Parathyroid adenoma (tissue), 2 donors: Measurements from ENCODE around the gene ARHGAP15.

Source experiments
- H2AFZ ChIP-seq: fragments of 300-600 bp; sonication (generic); one replicate; pipeline ENCODE4 v1.7.0; 2017; ENCODE audit warnings: antibody characterized with exemption, mild to moderate bottlenecking
- H3K27ac ChIP-seq: fragments of 300-600 bp; sonication (generic); one replicate; pipeline ENCODE4 v1.7.0; 2017
- H3K27me3 ChIP-seq: fragments of 300-600 bp; sonication (generic); one replicate; pipeline ENCODE4 v1.7.0; 2017; ENCODE audit warnings: low read length; ENCODE audit not compliant: control insufficient read depth, insufficient read depth
- H3K36me3 ChIP-seq: fragments of 300-600 bp; sonication (generic); one replicate; pipeline ENCODE4 v1.7.0; 2017; ENCODE audit warnings: low read length; ENCODE audit not compliant: control insufficient read depth, insufficient read depth
- H3K4me1 ChIP-seq: fragments of 300-600 bp; sonication (generic); one replicate; pipeline ENCODE4 v1.7.0; 2017; ENCODE audit warnings: control low read depth
- H3K4me2 ChIP-seq: fragments of 300-600 bp; sonication (generic); one replicate; pipeline ENCODE4 v1.7.0; 2017; ENCODE audit warnings: low read length
- H3K4me3 ChIP-seq: fragments of 300-600 bp; sonication (generic); one replicate; pipeline ENCODE4 v1.7.0; 2017; ENCODE audit warnings: low read depth, low read length
- H3K79me2 ChIP-seq: fragments of 300-600 bp; sonication (generic); one replicate; pipeline ENCODE4 v1.7.0; 2017; ENCODE audit warnings: control low read depth
- H3K9ac ChIP-seq: fragments of 300-600 bp; sonication (generic); one replicate; pipeline ENCODE4 v1.7.0; 2017; ENCODE audit warnings: mild to moderate bottlenecking
- H3K9me3 ChIP-seq: fragments of 300-600 bp; sonication (generic); one replicate; pipeline ENCODE4 v1.7.0; 2017; ENCODE audit warnings: low read length; ENCODE audit not compliant: control insufficient read depth
- TF ChIP-seq, protein P1 (sequence below): fragments of 300-600 bp; sonication (generic); IDR thresholded peaks from one replicate; pipeline ENCODE4 v1.7.0; 2017; ENCODE audit warnings: antibody characterized with exemption, mild to moderate bottlenecking
- donor health status: primary hyperparathyroidism.

Gene ARHGAP15

DNA sequence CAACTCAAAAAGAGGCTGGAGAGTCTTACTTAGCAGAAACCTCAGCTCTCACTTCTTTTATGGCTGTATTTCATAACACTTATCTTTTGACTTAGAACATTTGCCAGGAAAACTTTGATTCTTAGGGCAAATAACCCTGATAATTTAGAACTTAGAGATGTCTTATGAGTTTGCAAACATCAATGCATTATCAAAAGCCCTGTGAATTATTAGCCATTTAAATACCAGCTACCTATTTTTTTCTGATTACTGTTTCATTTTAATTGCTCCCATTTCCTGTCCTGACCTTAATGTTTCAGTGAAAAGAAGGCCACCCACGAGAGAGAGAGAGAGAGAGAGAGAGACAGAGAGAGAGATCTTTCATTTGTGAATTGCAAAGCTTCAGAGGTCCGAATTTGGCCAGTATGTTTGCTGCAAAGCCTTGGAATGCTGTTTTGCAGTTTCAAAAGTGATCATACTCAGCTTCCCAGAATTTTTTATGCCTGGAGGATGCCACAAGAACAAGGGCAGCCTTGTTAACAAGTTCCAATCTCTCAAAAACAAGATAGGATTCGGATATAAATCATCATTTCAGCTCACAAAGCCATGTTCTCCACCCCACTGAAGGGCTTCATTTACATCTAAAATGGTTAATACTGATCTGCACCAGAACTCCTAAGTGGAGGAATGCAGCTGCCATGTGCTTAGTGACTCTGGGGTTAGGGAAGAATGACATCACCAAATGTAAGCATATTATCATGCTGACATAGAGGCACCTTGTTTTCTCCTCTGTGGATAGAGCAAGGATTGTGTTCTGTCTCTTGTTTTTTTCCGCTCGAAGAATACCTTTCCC lies 478.2 kb downstream of the ARHGAP15 start:
- no peak overlapping the region for H3K27ac ChIP-seq

DNA sequence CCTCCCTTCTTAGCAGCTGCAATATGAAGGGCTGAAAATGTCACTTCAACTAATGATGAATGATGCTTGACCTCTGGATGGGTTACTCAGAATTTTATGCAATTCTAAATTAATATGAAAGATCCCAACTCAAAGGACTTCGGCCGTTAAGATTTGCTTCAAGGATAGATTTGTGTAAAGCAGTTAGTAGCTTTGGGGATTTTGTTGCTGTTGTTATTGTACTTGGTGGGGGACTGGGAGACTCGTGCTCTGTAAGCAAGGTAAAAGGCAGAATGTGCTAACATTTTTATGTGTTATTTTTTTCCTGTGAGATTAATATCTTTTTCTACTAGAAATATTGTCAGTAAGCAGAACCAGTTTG lies 478.8 kb downstream of the ARHGAP15 start:
- H3K9me3 ChIP-seq = no peaks in the 10 kb centered on the region
- no peaks in the 10 kb centered on the region for H3K27me3 ChIP-seq
- no peaks in the 10 kb centered on the region for H3K79me2 ChIP-seq
- H3K27ac ChIP-seq = no peak overlapping the region
- no peak overlapping the region for H3K4me2 ChIP-seq
- H3K36me3 ChIP-seq = no peaks in the 10 kb centered on the region
- TF ChIP-seq, protein P1, sequence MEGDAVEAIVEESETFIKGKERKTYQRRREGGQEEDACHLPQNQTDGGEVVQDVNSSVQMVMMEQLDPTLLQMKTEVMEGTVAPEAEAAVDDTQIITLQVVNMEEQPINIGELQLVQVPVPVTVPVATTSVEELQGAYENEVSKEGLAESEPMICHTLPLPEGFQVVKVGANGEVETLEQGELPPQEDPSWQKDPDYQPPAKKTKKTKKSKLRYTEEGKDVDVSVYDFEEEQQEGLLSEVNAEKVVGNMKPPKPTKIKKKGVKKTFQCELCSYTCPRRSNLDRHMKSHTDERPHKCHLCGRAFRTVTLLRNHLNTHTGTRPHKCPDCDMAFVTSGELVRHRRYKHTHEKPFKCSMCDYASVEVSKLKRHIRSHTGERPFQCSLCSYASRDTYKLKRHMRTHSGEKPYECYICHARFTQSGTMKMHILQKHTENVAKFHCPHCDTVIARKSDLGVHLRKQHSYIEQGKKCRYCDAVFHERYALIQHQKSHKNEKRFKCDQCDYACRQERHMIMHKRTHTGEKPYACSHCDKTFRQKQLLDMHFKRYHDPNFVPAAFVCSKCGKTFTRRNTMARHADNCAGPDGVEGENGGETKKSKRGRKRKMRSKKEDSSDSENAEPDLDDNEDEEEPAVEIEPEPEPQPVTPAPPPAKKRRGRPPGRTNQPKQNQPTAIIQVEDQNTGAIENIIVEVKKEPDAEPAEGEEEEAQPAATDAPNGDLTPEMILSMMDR = no peak
- no peak overlapping the region for H3K9ac ChIP-seq
- no peak overlapping the region for H2AFZ ChIP-seq
- H3K4me3 ChIP-seq = no peak overlapping the region
- peaks cover 6% of the 10 kb centered on the region for H3K4me1 ChIP-seq

More for the DNA sequence above, 478.2 kb downstream of the ARHGAP15 start:
- no peak overlapping the region for H2AFZ ChIP-seq
- no peaks in the 10 kb centered on the region for H3K79me2 ChIP-seq
- no peak overlapping the region for H3K4me2 ChIP-seq
- no peak overlapping the region for H3K4me3 ChIP-seq
- no peaks in the 10 kb centered on the region for H3K9me3 ChIP-seq
- no peak overlapping the region for H3K9ac ChIP-seq
- TF ChIP-seq, protein P1 = no peak
- no peaks in the 10 kb centered on the region for H3K27me3 ChIP-seq
- H3K4me1 ChIP-seq = peaks cover 6% of the 10 kb centered on the region
- H3K36me3 ChIP-seq = no peaks in the 10 kb centered on the region

DNA sequence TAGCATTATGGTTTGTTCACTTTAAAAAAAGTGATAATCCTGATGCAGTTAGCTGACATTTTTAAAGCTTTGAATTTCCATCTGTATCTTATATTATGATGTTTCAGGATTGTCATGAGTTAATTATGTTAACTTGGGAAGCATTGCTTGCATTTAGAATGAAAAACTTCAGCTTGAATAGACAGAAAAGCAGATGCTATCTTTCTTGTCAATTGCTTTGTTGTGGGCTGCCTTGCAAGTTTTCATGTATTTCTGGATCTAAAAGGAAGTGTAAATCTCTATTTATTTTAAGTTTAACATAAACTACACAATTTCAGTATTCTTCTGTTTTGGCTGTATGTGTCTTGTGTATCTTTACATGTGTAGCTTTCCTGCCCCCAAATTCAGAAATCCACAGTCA lies 479.5 kb downstream of the ARHGAP15 start:
- peaks cover 6% of the 10 kb centered on the region for H3K4me1 ChIP-seq
- no peak overlapping the region for H3K4me2 ChIP-seq
- no peak overlapping the region for H3K9ac ChIP-seq
- H3K79me2 ChIP-seq = no peaks in the 10 kb centered on the region
- no peaks in the 10 kb centered on the region for H3K36me3 ChIP-seq
- H2AFZ ChIP-seq = no peak overlapping the region
- H3K27me3 ChIP-seq = no peaks in the 10 kb centered on the region
- H3K9me3 ChIP-seq = no peaks in the 10 kb centered on the region
- H3K4me3 ChIP-seq = no peak overlapping the region
- no peak overlapping the region for H3K27ac ChIP-seq
- TF ChIP-seq, protein P1 = no peak

DNA sequence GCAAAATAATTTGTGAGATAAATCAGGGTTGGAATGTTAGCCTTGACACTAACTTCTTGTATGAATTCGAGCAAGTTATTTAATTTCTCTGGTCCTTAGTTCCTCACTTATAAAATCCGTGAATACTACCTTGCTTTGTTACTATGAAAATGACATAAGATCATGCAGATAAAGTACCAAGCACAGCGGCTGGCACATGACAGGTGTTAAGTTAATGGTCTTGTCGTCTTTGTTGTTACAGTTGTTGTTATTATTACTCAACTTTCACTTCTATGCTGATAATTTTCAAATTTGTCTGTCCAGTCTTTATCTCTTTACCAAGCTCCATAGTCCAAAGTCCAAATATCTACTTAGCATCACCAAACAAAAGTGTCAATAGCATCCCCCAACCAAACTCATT lies 482.1 kb downstream of the ARHGAP15 start:
- Histone ChIP-seq H3K4me1 (peaks cover 6% of the 10 kb centered on the region), H3K36me3 (no peaks in the 10 kb centered on the region), H3K27ac (no peak overlapping the region), H3K9me3 (no peaks in the 10 kb centered on the region), H3K79me2 (no peaks in the 10 kb centered on the region), H3K27me3 (no peaks in the 10 kb centered on the region), H3K4me3 (no peak overlapping the region), H3K4me2 (no peak overlapping the region), H3K9ac (no peak overlapping the region), H2AFZ (no peak overlapping the region)
- TF ChIP-seq, protein P1 = no peak

DNA sequence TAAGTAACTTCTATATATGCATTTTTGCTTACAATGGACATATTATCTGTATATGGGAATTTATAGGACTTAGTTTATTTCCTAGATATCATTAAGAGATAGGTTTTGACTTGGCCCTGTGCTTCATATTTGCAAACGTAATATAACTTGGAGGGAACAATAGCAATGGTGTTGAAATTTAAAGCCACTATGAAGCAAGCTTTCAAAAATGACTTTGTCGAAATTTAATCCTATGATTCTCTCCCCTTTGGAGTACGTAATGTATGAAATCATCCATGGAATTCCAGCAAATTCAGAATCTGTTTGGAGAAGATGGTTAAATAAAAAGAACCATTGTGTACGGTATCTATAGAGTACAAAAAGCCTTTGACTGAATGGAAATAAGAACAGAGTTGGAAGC lies 486.3 kb downstream of the ARHGAP15 start:
- no peak overlapping the region for H3K4me2 ChIP-seq
- H3K27ac ChIP-seq = no peak overlapping the region
- H2AFZ ChIP-seq = no peak overlapping the region
- no peak overlapping the region for H3K9ac ChIP-seq
- H3K79me2 ChIP-seq = no peaks in the 10 kb centered on the region
- no peaks in the 10 kb centered on the region for H3K9me3 ChIP-seq
- H3K27me3 ChIP-seq = no peaks in the 10 kb centered on the region
- TF ChIP-seq, protein P1 = no peak
- no peak overlapping the region for H3K4me3 ChIP-seq
- no peaks in the 10 kb centered on the region for H3K36me3 ChIP-seq
- no peaks in the 10 kb centered on the region for H3K4me1 ChIP-seq
